UCSD-AML1 (cell line): ENCODE results near the gene SYNE1.
"Not testable (repeated sequence)": the region's sequence is repeated elsewhere in the genome, so short reads cannot be mapped to it uniquely, and the experiment has no call there.

Source experiments
- DNase-seq: peaks from one replicate; lab custom pipeline; 2025; ENCODE audit not compliant: unreplicated experiment; lab: John Stamatoyannopoulos, UW

Gene SYNE1

DNA sequence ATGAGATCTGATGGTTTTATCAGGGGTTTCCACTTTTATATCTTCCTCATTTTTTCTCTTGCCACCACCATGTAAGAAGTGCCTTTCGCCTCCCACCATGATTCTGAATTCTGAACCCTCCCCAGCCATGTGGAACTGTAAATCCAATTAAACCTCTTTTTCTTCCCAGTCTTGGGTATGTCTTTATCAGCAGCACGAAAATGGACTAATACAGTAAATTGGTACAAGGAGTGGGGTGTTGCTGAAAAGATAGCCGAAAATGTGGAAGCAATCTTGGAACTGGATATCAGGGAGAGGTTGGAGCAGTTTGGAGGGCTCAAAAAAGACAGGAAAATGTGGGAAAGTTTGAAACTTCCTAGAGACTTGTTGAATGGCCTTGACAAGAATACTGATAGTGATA, 560.9 kb downstream of the SYNE1 start:
- DNase-seq: not testable (repeated sequence)

GRCh38 chr6:152071843-152072242, 565.3 kb downstream of the SYNE1 start:
- DNase-seq: no peak
